22Rv1 (cell line): Measurements from ENCODE around the gene RNF7.

Experiments
- ZFX ChIP-seq: fragments of 450-650 bp; IDR thresholded peaks from 2 replicates; pipeline ENCODE4 v1.6.1; 2017; ENCODE audit warnings: antibody characterized with exemption, borderline replicate concordance
- TF ChIP-seq, protein P1 (sequence below): fragments of 450-650 bp; IDR thresholded peaks from 2 replicates; pipeline ENCODE4 v1.5.1; 2017; ENCODE audit warnings: mild to moderate bottlenecking

DNA sequence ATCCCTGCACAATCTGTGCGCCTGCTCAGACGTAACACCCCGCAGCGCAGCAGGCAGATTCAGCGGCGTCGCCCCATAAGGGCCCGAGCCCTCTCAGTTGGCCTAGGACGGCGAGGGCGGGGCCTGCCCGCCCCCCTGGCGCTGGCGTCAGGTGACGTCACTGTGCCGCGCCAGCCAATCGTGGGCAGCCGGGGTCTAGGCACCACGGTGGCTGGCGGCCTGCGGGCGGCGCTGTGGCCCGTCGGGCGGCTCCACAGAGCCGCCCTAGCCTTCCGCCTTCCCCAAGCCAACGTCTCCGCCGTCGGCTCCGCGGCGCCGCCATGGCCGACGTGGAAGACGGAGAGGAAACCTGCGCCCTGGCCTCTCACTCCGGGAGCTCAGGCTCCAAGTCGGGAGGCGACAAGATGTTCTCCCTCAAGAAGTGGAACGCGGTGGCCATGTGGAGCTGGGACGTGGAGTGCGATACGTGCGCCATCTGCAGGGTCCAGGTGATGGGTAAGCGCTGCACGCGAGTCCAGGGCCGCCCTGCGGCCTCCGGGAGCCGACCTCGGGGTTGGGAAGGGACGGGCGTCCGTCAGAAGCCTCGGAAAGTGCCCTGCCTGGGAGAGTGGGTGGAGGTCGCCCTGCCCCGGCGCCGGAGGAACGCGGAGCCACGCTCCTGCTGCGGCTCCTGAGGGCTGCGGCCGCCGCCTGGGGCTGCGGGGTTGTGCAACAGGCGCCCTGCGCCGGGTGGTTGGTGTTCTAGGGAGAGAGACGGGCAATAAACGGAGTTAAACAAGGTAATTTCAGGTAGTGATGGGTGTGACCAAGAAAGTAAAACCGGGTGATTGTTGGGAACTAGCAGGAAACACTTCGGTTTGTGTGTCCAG, at the start of gene RNF7:
- TF ChIP-seq, protein P1, sequence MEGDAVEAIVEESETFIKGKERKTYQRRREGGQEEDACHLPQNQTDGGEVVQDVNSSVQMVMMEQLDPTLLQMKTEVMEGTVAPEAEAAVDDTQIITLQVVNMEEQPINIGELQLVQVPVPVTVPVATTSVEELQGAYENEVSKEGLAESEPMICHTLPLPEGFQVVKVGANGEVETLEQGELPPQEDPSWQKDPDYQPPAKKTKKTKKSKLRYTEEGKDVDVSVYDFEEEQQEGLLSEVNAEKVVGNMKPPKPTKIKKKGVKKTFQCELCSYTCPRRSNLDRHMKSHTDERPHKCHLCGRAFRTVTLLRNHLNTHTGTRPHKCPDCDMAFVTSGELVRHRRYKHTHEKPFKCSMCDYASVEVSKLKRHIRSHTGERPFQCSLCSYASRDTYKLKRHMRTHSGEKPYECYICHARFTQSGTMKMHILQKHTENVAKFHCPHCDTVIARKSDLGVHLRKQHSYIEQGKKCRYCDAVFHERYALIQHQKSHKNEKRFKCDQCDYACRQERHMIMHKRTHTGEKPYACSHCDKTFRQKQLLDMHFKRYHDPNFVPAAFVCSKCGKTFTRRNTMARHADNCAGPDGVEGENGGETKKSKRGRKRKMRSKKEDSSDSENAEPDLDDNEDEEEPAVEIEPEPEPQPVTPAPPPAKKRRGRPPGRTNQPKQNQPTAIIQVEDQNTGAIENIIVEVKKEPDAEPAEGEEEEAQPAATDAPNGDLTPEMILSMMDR, result peak; percentile 98
- no peak for TF ChIP-seq ZFX
